WERI-Rb-1 (cell line): ENCODE data around the gene RHOU.

ENCODE experiments used
- DNase-seq: peaks from one replicate; pipeline ENCODE4 v3.0.0-alpha.2; 2020
- H3K27ac ChIP-seq: fragments of 250-450 bp; sonication (Bioruptor Pico); 2 replicates; pipeline ENCODE4 v1.5.1; 2020; ENCODE audit warnings: mild to moderate bottlenecking, moderate library complexity
- H3K27me3 ChIP-seq: fragments of 250-450 bp; sonication (Bioruptor Pico); 2 replicates; pipeline ENCODE4 v1.5.1; 2021; ENCODE audit warnings: mild to moderate bottlenecking, low read depth, moderate library complexity; ENCODE audit not compliant: insufficient read depth, severe bottlenecking
- H3K36me3 ChIP-seq: fragments of 250-450 bp; sonication (Bioruptor Pico); 2 replicates; pipeline ENCODE4 v1.5.1; 2020; ENCODE audit warnings: mild to moderate bottlenecking, moderate library complexity
- H3K4me3 ChIP-seq: 2 replicates; pipeline ENCODE4 v1.5.1; 2011; ENCODE audit warnings: low read depth, mild to moderate bottlenecking, control low read depth, low read length
- H3K9me3 ChIP-seq: fragments of 250-450 bp; sonication (Bioruptor Pico); 2 replicates; pipeline ENCODE4 v1.5.1; 2021; ENCODE audit warnings: mild to moderate bottlenecking, moderate library complexity; ENCODE audit not compliant: severe bottlenecking
- CTCF ChIP-seq: IDR thresholded peaks from 2 replicates; pipeline ENCODE4 v1.5.1; 2011; ENCODE audit warnings: low read depth, mild to moderate bottlenecking, control low read depth, inconsistent platforms, low read length

Gene RHOU

GRCh38 chr1:228739826-228740225 is 4.5 kb downstream of the RHOU start:
- no peak for TF ChIP-seq CTCF
- Histone ChIP-seq H3K27me3 (no peaks in the 10 kb centered on the region), H3K4me3 (no peak overlapping the region), H3K9me3 (no peaks in the 10 kb centered on the region), H3K36me3 (no peaks in the 10 kb centered on the region), H3K27ac (no peak overlapping the region)
- DNase-seq = no peak

- Histone ChIP-seq H3K27ac (no peak overlapping the region), H3K9me3 (no peaks in the 10 kb centered on the region), H3K36me3 (no peaks in the 10 kb centered on the region), H3K4me3 (no peak overlapping the region), H3K27me3 (no peaks in the 10 kb centered on the region)
- no peak for DNase-seq
- no peak for TF ChIP-seq CTCF
Observed at GRCh38 chr1:228740543-228741317, 5.5 kb downstream of the RHOU start.

DNA sequence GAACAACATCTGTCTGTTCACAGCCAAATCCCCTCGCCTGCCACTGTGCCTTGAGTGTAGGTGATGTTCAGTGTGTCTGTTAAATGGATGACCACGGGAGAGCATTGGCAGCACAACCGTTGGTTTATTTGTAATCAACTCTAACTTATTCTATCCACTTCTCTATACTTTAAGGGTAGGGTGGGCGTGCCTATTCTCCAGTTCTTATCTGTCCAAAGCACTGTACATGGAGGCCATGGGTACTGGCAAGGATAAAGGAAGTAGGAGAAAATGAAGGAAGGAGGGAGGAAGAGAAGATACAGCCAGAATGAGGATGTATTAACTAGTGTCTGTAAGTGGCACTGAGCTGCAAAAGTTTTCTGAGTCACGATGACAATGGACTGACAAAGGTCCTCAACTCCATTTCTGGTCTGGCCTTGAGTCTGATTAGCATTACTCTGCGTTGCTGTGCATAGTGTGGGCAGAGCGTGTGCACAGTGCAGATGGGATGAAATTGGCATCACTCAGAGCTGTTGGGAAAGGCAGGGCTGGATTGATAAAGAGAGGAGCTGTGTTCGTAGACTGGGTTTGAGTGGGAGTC is 7.1 kb downstream of the RHOU start:
- no peak overlapping the region for H3K4me3 ChIP-seq
- no peak overlapping the region for H3K27ac ChIP-seq
- DNase-seq = no peak
- no peaks in the 10 kb centered on the region for H3K27me3 ChIP-seq
- no peaks in the 10 kb centered on the region for H3K9me3 ChIP-seq
- no peak for TF ChIP-seq CTCF
- no peaks in the 10 kb centered on the region for H3K36me3 ChIP-seq

DNA sequence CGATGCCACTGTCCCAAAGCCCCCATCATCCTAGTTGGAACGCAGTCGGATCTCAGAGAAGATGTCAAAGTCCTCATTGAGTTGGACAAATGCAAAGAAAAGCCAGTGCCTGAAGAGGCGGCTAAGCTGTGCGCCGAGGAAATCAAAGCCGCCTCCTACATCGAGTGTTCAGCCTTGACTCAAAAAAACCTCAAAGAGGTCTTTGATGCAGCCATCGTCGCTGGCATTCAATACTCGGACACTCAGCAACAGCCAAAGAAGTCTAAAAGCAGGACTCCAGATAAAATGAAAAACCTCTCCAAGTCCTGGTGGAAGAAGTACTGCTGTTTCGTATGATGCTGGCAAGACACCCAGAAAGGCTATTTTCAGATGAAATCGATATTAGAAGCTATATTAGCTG is 8.1 kb downstream of the RHOU start:
- Histone ChIP-seq H3K27me3 (no peaks in the 10 kb centered on the region), H3K4me3 (no peak overlapping the region), H3K9me3 (no peaks in the 10 kb centered on the region), H3K36me3 (no peaks in the 10 kb centered on the region), H3K27ac (no peak overlapping the region)
- DNase-seq = no peak
- TF ChIP-seq CTCF = no peak

DNA sequence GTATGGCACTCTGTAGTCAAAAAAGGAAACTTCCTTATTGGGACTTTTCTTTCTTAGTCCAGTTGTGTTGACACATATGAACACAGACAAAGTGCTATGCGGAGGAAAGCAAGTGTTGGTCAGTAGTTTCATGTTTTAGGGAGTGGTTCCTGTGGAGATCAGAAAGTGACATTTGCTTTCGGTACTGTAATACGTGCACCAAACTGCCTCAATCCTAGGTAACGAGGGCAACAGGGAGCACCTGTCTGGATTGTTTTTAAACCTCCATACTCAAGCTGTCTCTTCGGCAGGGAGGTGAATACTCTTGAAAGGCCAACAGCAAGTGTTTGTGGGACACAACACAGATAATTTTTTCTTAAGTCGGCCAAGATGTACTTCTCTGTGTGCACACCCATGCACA is 9.1 kb downstream of the RHOU start:
- Histone ChIP-seq H3K36me3 (no peaks in the 10 kb centered on the region), H3K27ac (no peak overlapping the region), H3K27me3 (no peaks in the 10 kb centered on the region), H3K9me3 (no peaks in the 10 kb centered on the region), H3K4me3 (no peak overlapping the region)
- no peak for TF ChIP-seq CTCF
- DNase-seq = no peak

GRCh38 chr1:228744918-228745317 is 9.6 kb downstream of the RHOU start:
- TF ChIP-seq CTCF = no peak
- Histone ChIP-seq H3K4me3 (no peak overlapping the region), H3K27me3 (no peaks in the 10 kb centered on the region), H3K27ac (no peak overlapping the region), H3K9me3 (no peaks in the 10 kb centered on the region), H3K36me3 (no peaks in the 10 kb centered on the region)
- no peak for DNase-seq
